Prostate gland (tissue), 2 donors: ENCODE measurements around the gene NSD1. TPM values are rescaled to one million over a fixed set of nuclear protein-coding genes. Genes with fewer than 3 reads are reported as not detected.
"Not testable (repeated sequence)": the region's sequence is repeated elsewhere in the genome, so short reads cannot be mapped to it uniquely, and the experiment has no call there.

Experiments used
- DNase-seq: peaks from one replicate; pipeline ENCODE4 v3.0.0-alpha.2; 2019; ENCODE audit warnings: low spot score
- H3K27ac ChIP-seq, 2 donors: fragments of 200-600 bp; sonication (generic); 2 replicates each; pipeline ENCODE4 v1.5.1; 2017 to 2019
- H3K27me3 ChIP-seq: fragments of 200-600 bp; sonication (generic); replicated peaks from 2 replicates; pipeline ENCODE4 v1.5.1; 2019; ENCODE audit not compliant: insufficient read depth
- H3K36me3 ChIP-seq, 2 donors: fragments of 200-600 bp; sonication (generic); 1 replicate in 1 of 2; 2 replicates in 1 of 2; pipeline versions ENCODE4 v1.5.1 to v1.8.1; 2017 to 2019
- H3K4me1 ChIP-seq: fragments of 200-600 bp; sonication (generic); replicated peaks from 2 replicates; pipeline ENCODE4 v1.5.1; 2019
- H3K4me3 ChIP-seq, 2 donors: fragments of 200-600 bp; sonication (generic); 2 replicates each; pipeline ENCODE4 v1.5.1; 2017 to 2019
- H3K9me3 ChIP-seq: fragments of 200-600 bp; sonication (generic); 2 replicates; pipeline ENCODE4 v1.5.1; 2017
- CTCF ChIP-seq, 4 experiments: fragments of 200-600 bp in 2 of 4; fragments of 450-650 bp in 2 of 4; sonication (generic) in 2 of 4; IDR thresholded peaks; 1 replicate in 3 of 4; 2 replicates in 1 of 4; pipeline ENCODE4 v1.5.1; 2016 to 2019; ENCODE audit warnings: antibody characterized with exemption in 4 of 4, mild to moderate bottlenecking in 2 of 4, moderate library complexity in 2 of 4
- POLR2A ChIP-seq: fragments of 450-650 bp; IDR thresholded peaks from one replicate; pipeline ENCODE4 v1.6.1; 2016; ENCODE audit warnings: antibody characterized with exemption, mild to moderate bottlenecking
- POLR2AphosphoS5 ChIP-seq: sonication (generic); formaldehyde crosslinking; IDR thresholded peaks from one replicate; pipeline ENCODE4 v1.6.1; 2017; ENCODE audit warnings: antibody characterized with exemption
- WGBS: methylation state at CpG from one replicate; pipeline ENCODE4 v1.1.5; 2018; 5-methylcytosine and 5-hydroxymethylcytosine counted together
- intact Hi-C: fragments of 100-400 bp; cut with DNase I; formaldehyde crosslinking; loops from one replicate; pipeline ENCODE4 v1.14.2; 2022
- total RNA-seq, 2 donors: library from RNA; depleted of rRNA; stranded (reverse); fragments of >200 nt; gene quantifications; one replicate each; pipeline ENCODE4 v1.1.0, GENCODE V29; 2016

Gene NSD1
- total RNA-seq, 2 donors from 2014 or later: 37.2 to 53.9 TPM

- H3K36me3 ChIP-seq: no peaks in the 10 kb centered on the region
- H3K4me3 ChIP-seq: no peak overlapping the region
- H3K4me1 ChIP-seq: no peaks in the 10 kb centered on the region
- no peak overlapping the region for H3K27ac ChIP-seq
- H3K9me3 ChIP-seq: no peaks in the 10 kb centered on the region
- TF ChIP-seq CTCF (IDR thresholded peaks at IDR 0.05) (no peak), POLR2AphosphoS5 (no peak), POLR2A (no peak)
- no peaks in the 10 kb centered on the region for H3K27me3 ChIP-seq
- DNase-seq: no peak
- intact Hi-C loops: no loop called here
These were observed 108.2 kb downstream of the NSD1 start for GRCh38 chr5:177241768-177242167.

DNA sequence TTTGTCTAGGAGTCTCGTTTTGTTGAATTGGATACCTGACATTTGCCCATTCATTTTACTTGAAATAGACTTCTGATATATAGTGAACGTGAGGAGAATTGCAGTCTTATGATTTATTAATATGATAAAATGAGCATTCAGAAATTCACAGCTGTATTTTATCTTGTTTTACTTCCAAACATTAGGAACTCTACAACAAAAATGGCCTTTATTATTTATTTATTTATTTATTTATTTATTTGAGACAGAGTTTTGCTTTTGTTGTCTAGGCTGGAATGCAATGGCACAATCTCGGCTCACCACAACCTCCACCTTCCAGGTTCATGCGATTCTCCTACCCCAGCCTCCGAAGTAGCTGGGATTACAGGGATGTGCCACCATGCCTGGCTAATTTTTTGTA lies 108.7 kb downstream of the NSD1 start:
- 89% methylated on average over 5 of the region's 5 CpGs for WGBS
- Histone ChIP-seq H3K27ac (no peak overlapping the region), H3K27me3 (no peaks in the 10 kb centered on the region), H3K4me3 (no peak overlapping the region), H3K9me3 (no peaks in the 10 kb centered on the region), H3K36me3 (peaks cover 0 to 4% of the 10 kb centered on the region in 2 donors), H3K4me1 (no peaks in the 10 kb centered on the region)
- TF ChIP-seq POLR2A (no peak), CTCF (IDR thresholded peaks at IDR 0.05) (no peak), POLR2AphosphoS5 (no peak)
- no peak for DNase-seq
- intact Hi-C loops: no loop called here

GRCh38 chr5:177249761-177250537 lies 116.4 kb downstream of the NSD1 start:
- no peak for DNase-seq
- intact Hi-C loops: no loop called here
- H3K27ac ChIP-seq: no peak overlapping the region
- H3K36me3 ChIP-seq: peaks cover 0 to 4% of the 10 kb centered on the region in 2 donors
- H3K4me1 ChIP-seq: no peaks in the 10 kb centered on the region
- TF ChIP-seq POLR2AphosphoS5: no peak
- no peak for TF ChIP-seq POLR2A
- no peak for TF ChIP-seq CTCF (IDR thresholded peaks at IDR 0.05)
- 82% methylated on average over 8 of the region's 8 CpGs for WGBS
- H3K27me3 ChIP-seq: no peaks in the 10 kb centered on the region
- H3K9me3 ChIP-seq: no peaks in the 10 kb centered on the region
- no peak overlapping the region for H3K4me3 ChIP-seq

- no peaks in the 10 kb centered on the region for H3K27me3 ChIP-seq
- no peak for TF ChIP-seq POLR2AphosphoS5
- TF ChIP-seq POLR2A: no peak
- no peak for TF ChIP-seq CTCF (IDR thresholded peaks at IDR 0.05)
- no peaks in the 10 kb centered on the region for H3K36me3 ChIP-seq
- WGBS: 83% methylated on average over 1 of the region's 1 CpG
- no peak overlapping the region for H3K27ac ChIP-seq
- H3K4me1 ChIP-seq: no peaks in the 10 kb centered on the region
- intact Hi-C loops: no loop called here
- H3K9me3 ChIP-seq: no peaks in the 10 kb centered on the region
- no peak for DNase-seq
- no peak overlapping the region for H3K4me3 ChIP-seq
These were observed 119.7 kb downstream of the NSD1 start for GRCh38 chr5:177253252-177253651.

DNA sequence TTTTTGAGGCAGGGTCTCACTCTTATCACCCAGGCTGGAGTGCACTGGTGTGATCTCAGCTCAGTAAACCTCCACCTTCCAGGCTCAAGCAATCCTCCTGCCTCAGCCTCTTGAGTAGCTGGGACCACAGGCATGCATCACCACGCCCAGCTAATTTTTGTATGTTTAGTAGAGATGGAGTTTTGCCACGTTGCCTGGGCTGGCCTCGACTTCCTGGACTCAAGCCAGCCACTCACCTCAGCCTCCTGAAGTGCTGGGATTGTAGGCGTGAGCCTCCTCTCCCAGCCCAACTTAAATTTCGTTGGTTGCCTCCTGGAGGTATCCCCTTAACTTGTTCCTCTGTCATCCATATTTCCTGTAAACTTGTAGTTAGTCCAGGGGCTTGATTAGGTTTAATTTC lies 122.7 kb downstream of the NSD1 start:
- intact Hi-C loops: no loop called here
- DNase-seq: no peak
- Histone ChIP-seq H3K4me3 (no peak overlapping the region), H3K4me1 (no peaks in the 10 kb centered on the region), H3K27ac (no peak overlapping the region), H3K9me3 (no peaks in the 10 kb centered on the region), H3K27me3 (no peaks in the 10 kb centered on the region), H3K36me3 (no peaks in the 10 kb centered on the region)
- WGBS: 44% methylated on average over 5 of the region's 5 CpGs
- TF ChIP-seq POLR2A (no peak), POLR2AphosphoS5 (no peak), CTCF (IDR thresholded peaks at IDR 0.05) (no peak)

DNA sequence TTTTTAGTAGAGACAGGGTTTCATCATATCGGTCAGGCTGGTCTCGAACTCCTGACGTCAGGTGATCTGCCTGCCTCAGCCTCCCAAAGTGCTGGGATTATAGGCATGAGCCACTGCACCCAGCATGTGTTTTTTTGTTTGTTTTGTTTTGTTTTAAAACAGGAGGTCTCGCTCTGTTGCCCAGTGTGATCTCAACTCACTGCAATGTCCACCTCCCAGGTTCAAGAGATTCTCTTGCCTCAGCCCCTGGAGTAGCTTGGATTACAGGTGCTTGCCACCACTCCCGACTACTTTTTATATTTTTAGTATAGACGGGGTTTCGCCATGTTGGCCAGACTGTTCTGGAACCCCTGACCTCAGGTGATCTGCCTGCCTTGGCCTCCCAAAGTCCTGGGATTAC lies 125.1 kb downstream of the NSD1 start:
- H3K27me3 ChIP-seq, H3K27ac ChIP-seq, H3K4me3 ChIP-seq, intact Hi-C loops, H3K4me1 ChIP-seq, H3K36me3 ChIP-seq, DNase-seq, H3K9me3 ChIP-seq: not testable (repeated sequence)
- 90% methylated on average over 7 of the region's 7 CpGs for whole genome bisulfite sequencing
